Measurements from ENCODE around the gene PRPH.

DNA sequence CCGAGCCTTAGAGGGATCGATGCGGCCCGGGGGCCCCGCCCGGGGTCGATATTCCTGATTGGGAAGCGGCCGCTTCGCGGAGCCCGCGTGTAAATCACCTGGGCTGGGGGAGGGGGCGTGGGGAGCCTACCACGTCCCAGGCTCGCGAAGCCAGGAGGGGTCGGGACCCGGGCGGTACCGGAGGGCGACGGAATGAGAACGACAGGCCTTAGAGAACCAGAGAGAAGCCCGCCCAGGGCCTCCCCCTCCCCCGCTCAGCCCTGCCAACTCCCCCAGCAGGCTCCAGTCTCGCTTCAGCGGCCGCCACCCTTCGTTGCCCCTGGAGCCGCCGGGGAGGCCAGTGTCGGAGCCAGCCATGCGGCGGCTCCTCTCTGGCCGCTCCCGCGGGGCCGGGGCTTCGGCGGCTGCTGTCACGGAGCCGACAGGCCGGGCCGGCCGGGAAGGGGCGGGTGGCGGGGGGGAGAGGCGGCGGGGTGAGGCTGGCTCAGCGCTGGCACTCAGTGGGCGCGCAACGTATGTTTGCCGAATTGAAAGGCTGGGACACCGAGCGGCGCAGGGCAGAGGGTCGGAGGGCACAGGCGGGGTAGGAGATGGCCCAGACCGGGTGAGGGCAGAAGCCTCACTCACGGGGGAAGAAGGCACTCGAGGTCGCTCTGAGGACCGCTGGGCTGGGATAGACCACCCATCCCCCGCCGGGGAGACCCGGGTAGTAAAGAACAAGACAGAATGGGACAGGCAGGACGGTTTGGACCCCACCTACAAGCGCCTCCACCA lies 50.3 kb downstream of the PRPH start:
- TF ChIP-seq ZNF274 (IDR thresholded peaks at IDR 0.05; ENCODE audit: low read depth, low read length) (no peak), YY1 (IDR thresholded peaks at IDR 0.05; ENCODE audit: insufficient read depth, insufficient read length) (no peak)

Data from NT2/D1 (cell line).